Liver (tissue), 9 donors: ENCODE measurements around the gene KSR2. TPM values are rescaled to one million over a fixed set of nuclear protein-coding genes. Genes with fewer than 3 reads are reported as not detected.

Experiments
- DNase-seq: peaks from one replicate; pipeline ENCODE4 v3.0.0-alpha.2; 2017; ENCODE audit warnings: low spot score
- H3K27ac ChIP-seq, 2 donors: one replicate each; pipeline ENCODE4 v1.7.0; 2013; ENCODE audit warnings: inconsistent platforms in 2 of 2, low read length in 2 of 2, control low read depth in 1 of 2, low read depth in 1 of 2, mild to moderate bottlenecking in 1 of 2
- H3K27me3 ChIP-seq, 4 donors: one replicate each; pipeline versions ENCODE4 v1.6.1 to v1.7.0; 2013; ENCODE audit warnings: low read length in 3 of 4, inconsistent platforms in 1 of 4, mild to moderate bottlenecking in 1 of 4, moderate library complexity in 1 of 4; ENCODE audit not compliant: control insufficient read depth in 4 of 4, insufficient read depth in 4 of 4
- H3K36me3 ChIP-seq, 4 donors: one replicate each; pipeline versions ENCODE4 v1.6.1 to v1.7.0; 2013; ENCODE audit warnings: low read length in 3 of 4, mild to moderate bottlenecking in 3 of 4, low read depth in 1 of 4, moderate library complexity in 1 of 4; ENCODE audit not compliant: control insufficient read depth in 4 of 4, insufficient read depth in 3 of 4
- H3K4me1 ChIP-seq, 4 donors: one replicate each; pipeline versions ENCODE4 v1.6.1 to v1.7.0; 2013; ENCODE audit warnings: low read length in 3 of 4, mild to moderate bottlenecking in 3 of 4, moderate library complexity in 1 of 4; ENCODE audit not compliant: control insufficient read depth in 4 of 4, insufficient read depth in 4 of 4
- H3K4me3 ChIP-seq, 3 donors: one replicate each; pipeline versions ENCODE4 v1.6.1 to v1.7.0; 2013; ENCODE audit warnings: low read length in 3 of 3, control low read depth in 1 of 3, low read depth in 1 of 3, mild to moderate bottlenecking in 1 of 3
- H3K9ac ChIP-seq, 2 donors: one replicate each; pipeline ENCODE4 v1.7.0; 2013; ENCODE audit warnings: low read length in 2 of 2, mild to moderate bottlenecking in 2 of 2, moderate library complexity in 2 of 2, control low read depth in 1 of 2, low read depth in 1 of 2
- H3K9me3 ChIP-seq, 4 donors: one replicate each; pipeline versions ENCODE4 v1.6.1 to v1.7.0; 2013; ENCODE audit warnings: low read length in 3 of 4; ENCODE audit not compliant: control insufficient read depth in 4 of 4
- CTCF ChIP-seq: fragments of 150-350 bp; IDR thresholded peaks from 2 replicates; pipeline ENCODE4 v1.5.1; 2017; ENCODE audit warnings: improper control_type of control experiment, low read depth, low read length; ENCODE audit not compliant: missing input control
- FOXA1 ChIP-seq: IDR thresholded peaks from 2 replicates; pipeline ENCODE4 v1.6.1; 2016; ENCODE audit warnings: antibody characterized with exemption
- FOXA2 ChIP-seq: IDR thresholded peaks from 2 replicates; pipeline ENCODE4 v1.6.1; 2016; ENCODE audit warnings: antibody characterized with exemption
- GABPA ChIP-seq, 2 donors: IDR thresholded peaks in 1 of 2; conservative IDR thresholded peaks in 1 of 2; 2 replicates each; pipeline ENCODE4 v1.6.1; 2016; ENCODE audit warnings: antibody characterized with exemption in 2 of 2, mild to moderate bottlenecking in 1 of 2, moderate library complexity in 1 of 2
- HNF4A ChIP-seq, 2 donors: conservative IDR thresholded peaks; 2 replicates each; pipeline ENCODE4 v1.6.1; 2016; ENCODE audit warnings: antibody characterized with exemption in 2 of 2, mild to moderate bottlenecking in 2 of 2
- HNF4G ChIP-seq: IDR thresholded peaks from 2 replicates; pipeline ENCODE4 v1.6.1; 2016; ENCODE audit warnings: antibody characterized with exemption
- JUND ChIP-seq, 2 donors: IDR thresholded peaks; 2 replicates each; pipeline ENCODE4 v1.6.1; 2016; ENCODE audit warnings: antibody characterized with exemption in 2 of 2
- MAX ChIP-seq: IDR thresholded peaks from 2 replicates; pipeline ENCODE4 v1.6.1; 2016; ENCODE audit warnings: antibody characterized with exemption
- NR2F2 ChIP-seq: IDR thresholded peaks from 2 replicates; pipeline ENCODE4 v1.6.1; 2016; ENCODE audit warnings: antibody characterized with exemption
- RAD21 ChIP-seq, 2 donors: IDR thresholded peaks; 2 replicates each; pipeline ENCODE4 v1.6.1; 2016; ENCODE audit warnings: antibody characterized with exemption in 2 of 2, mild to moderate bottlenecking in 2 of 2
- RXRA ChIP-seq, 2 donors: IDR thresholded peaks; 2 replicates each; pipeline ENCODE4 v1.6.1; 2017 to 2018; ENCODE audit warnings: antibody characterized with exemption in 2 of 2, mild to moderate bottlenecking in 1 of 2
- SP1 ChIP-seq: IDR thresholded peaks from 2 replicates; pipeline ENCODE4 v1.6.1; 2018; ENCODE audit warnings: antibody characterized with exemption, mild to moderate bottlenecking
- YY1 ChIP-seq: IDR thresholded peaks from 2 replicates; pipeline ENCODE4 v1.6.1; 2016; ENCODE audit warnings: antibody characterized with exemption, mild to moderate bottlenecking
- WGBS: extraction: QIAGEN DNeasy Blood & Tissue Kit; methylation state at CpG from one replicate; pipeline ENCODE4 v1.1.7; 2013; 5-methylcytosine and 5-hydroxymethylcytosine counted together
- polyA plus RNA-seq, 2 donors: library from polyadenylated mRNA; stranded (reverse) in 1 of 2; unstranded in 1 of 2; fragments of 200-250 nt in 1 of 2; fragments of >200 nt in 1 of 2; fragmentation: Nextera tagmentation in 1 of 2; extraction: Ambion mirVana in 1 of 2; gene quantifications; one replicate each; pipeline versions ENCODE4 v1.2.1 to v1.2.3, GENCODE V29; 2013 to 2015
- total RNA-seq, 2 donors: library from RNA; depleted of rRNA; stranded (reverse); fragments of >200 nt; gene quantifications; one replicate each; pipeline ENCODE4 v1.2.3, GENCODE V29; 2014
- TF ChIP-seq, protein P1 (sequence below): IDR thresholded peaks from 2 replicates; pipeline ENCODE4 v1.6.1; 2016; ENCODE audit warnings: antibody characterized with exemption
- TF ChIP-seq, protein P2 (sequence below): IDR thresholded peaks from 2 replicates; pipeline ENCODE4 v1.6.1; 2016; ENCODE audit warnings: antibody characterized with exemption, mild to moderate bottlenecking
- donor health status: healthy.
- donor health status: healthy.
- donor health status: healthy.
- donor health status: healthy.
- donor health status: healthy.

Gene KSR2
- total and polyA plus RNA-seq, 4 donors = under 0.01 to 0.02 (median under 0.01) TPM; not detected in 1

DNA sequence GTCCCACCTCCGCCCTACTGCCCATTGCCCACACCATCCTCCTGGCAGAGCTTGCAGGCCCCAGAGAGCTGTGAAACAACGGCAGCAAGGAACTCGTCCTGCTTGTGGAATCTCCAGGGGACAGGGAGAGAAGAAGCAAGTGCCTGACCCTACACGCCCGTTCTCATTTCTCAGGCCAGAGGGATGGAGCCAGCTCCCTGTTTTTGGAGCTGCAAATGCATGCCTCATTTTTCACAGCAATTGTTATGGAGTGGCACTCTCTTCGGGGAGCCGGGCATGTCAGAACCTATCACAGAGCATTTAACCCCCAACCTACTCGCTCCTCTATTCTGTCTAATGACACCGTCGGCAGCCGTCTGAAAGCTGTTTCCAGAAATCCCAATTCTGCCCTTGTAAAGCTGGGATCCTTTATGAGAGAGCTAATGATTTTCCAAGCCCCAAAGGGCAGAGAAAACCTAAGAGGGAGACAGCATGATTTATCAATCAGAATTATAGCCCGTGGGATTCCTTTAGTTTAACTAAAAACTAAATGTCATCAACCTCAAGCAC is 385.0 kb downstream of the KSR2 start (continued):
- TF ChIP-seq FOXA2 (no peak), FOXA1 (no peak), RAD21 (IDR thresholded peaks at IDR 0.05) (no peak), YY1 (no peak), GABPA (IDR thresholded peaks at IDR 0.05 in 1 of 2, conservative IDR thresholded peaks at IDR 0.05 in 1 of 2) (no peak), MAX (no peak), SP1 (no peak), HNF4A (conservative IDR thresholded peaks at IDR 0.05) (no peak), JUND (IDR thresholded peaks at IDR 0.05) (no peak)

DNA sequence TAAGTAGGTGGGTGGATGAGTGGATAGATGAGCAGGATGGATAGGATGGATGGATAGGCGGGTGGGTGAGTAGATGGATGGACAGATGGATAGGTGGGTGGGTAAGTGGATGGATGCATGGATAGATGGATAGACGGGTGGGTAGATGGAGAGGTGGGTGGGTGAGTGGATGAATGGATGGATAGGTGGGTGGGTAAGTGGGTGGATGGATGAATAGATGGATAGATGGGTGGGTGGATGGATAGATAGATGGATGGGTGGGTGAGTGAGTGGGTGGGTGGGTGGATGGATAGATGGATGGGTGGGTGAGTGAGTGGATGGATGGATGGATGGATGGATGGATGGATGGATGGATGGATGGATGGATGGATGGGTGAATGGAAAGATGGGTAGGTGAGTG is 385.7 kb downstream of the KSR2 start:
- no peaks in the 10 kb centered on the region for H3K27me3 ChIP-seq
- H3K36me3 ChIP-seq = no peaks in the 10 kb centered on the region
- DNase-seq = no peak
- H3K4me1 ChIP-seq = no peaks in the 10 kb centered on the region
- H3K9ac ChIP-seq = no peak overlapping the region
- H3K4me3 ChIP-seq = no peak overlapping the region
- 78% methylated on average over 2 of the region's 2 CpGs for WGBS
- no peak overlapping the region for H3K27ac ChIP-seq
- H3K9me3 ChIP-seq = no peaks in the 10 kb centered on the region
- TF ChIP-seq NR2F2 (no peak), RAD21 (IDR thresholded peaks at IDR 0.05) (no peak), FOXA1 (no peak), FOXA2 (no peak), CTCF (no peak), GABPA (IDR thresholded peaks at IDR 0.05 in 1 of 2, conservative IDR thresholded peaks at IDR 0.05 in 1 of 2) (no peak), HNF4G (no peak), HNF4A (conservative IDR thresholded peaks at IDR 0.05) (no peak), RXRA (IDR thresholded peaks at IDR 0.05) (no peak), SP1 (no peak), YY1 (no peak)
- TF ChIP-seq, protein P1, sequence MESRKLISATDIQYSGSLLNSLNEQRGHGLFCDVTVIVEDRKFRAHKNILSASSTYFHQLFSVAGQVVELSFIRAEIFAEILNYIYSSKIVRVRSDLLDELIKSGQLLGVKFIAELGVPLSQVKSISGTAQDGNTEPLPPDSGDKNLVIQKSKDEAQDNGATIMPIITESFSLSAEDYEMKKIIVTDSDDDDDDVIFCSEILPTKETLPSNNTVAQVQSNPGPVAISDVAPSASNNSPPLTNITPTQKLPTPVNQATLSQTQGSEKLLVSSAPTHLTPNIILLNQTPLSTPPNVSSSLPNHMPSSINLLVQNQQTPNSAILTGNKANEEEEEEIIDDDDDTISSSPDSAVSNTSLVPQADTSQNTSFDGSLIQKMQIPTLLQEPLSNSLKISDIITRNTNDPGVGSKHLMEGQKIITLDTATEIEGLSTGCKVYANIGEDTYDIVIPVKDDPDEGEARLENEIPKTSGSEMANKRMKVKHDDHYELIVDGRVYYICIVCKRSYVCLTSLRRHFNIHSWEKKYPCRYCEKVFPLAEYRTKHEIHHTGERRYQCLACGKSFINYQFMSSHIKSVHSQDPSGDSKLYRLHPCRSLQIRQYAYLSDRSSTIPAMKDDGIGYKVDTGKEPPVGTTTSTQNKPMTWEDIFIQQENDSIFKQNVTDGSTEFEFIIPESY = no peak
- TF ChIP-seq, protein P2, sequence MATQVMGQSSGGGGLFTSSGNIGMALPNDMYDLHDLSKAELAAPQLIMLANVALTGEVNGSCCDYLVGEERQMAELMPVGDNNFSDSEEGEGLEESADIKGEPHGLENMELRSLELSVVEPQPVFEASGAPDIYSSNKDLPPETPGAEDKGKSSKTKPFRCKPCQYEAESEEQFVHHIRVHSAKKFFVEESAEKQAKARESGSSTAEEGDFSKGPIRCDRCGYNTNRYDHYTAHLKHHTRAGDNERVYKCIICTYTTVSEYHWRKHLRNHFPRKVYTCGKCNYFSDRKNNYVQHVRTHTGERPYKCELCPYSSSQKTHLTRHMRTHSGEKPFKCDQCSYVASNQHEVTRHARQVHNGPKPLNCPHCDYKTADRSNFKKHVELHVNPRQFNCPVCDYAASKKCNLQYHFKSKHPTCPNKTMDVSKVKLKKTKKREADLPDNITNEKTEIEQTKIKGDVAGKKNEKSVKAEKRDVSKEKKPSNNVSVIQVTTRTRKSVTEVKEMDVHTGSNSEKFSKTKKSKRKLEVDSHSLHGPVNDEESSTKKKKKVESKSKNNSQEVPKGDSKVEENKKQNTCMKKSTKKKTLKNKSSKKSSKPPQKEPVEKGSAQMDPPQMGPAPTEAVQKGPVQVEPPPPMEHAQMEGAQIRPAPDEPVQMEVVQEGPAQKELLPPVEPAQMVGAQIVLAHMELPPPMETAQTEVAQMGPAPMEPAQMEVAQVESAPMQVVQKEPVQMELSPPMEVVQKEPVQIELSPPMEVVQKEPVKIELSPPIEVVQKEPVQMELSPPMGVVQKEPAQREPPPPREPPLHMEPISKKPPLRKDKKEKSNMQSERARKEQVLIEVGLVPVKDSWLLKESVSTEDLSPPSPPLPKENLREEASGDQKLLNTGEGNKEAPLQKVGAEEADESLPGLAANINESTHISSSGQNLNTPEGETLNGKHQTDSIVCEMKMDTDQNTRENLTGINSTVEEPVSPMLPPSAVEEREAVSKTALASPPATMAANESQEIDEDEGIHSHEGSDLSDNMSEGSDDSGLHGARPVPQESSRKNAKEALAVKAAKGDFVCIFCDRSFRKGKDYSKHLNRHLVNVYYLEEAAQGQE = no peak
